ENCODE measurements around the gene FKBP10.

Gene FKBP10

DNA sequence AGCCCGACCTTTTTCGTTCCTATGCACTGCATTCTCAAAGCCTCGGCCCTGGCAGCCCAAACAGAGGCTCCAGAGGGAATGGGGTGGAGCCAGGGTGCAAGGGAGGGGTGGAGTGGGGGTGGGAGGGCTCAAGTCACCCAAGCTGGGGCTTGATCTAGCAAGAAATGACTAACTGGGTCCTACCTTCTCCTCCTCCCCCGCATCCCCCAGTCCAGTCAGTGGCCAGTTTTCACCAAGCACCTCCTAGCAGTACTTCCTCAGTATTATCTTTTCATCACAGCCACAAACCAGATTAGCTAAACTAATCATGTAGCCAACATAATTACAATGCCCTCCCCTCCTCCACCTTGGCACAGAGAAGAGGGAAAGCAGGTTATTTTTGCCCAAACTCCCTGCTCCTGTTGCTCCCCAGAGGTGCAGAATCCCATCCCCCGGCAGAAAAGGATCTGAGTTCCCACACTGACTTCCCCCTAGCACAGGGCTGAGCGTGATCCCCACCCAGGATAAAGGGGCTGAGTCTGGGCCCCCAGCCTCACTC lies 28.5 kb upstream of the FKBP10 start:
- no peak for DNase-seq

DNA sequence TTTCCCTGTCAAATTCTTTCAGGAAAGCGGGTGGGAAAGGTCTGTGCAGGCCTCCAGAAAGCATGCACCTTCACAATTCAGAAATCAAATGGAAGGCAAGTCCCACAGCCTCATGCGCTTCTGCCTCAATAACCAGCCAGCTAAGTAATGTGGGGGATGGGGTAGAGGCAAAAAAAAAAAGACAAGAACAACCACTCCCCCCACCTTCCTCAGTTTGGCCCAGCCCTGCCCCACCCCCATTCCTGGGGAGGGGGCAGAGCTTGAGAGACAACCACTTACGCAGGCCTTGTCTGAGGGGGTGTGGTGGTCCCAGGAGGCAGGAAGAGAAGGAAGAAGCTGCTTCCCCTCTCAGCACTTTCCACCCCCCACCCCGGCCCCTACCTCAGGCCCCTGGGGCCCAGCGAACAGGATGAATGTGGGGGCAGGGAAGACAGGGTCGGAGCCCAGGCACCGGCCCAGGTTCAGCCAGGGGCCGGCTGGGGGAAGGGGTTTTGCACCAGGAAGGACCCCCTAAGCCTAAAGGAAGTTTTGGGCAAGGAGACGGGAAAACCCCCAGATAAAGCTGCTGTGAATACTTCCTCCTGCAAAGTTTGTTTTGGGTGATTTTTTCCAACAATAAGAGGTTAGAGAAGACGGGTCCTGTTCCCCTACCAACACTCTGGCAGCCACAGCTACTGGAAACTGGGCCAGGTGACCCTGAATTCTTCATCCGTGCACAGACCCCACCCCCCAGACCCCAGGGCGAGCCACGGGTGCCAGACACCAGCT lies 27.5 kb upstream of the FKBP10 start:
- DNase-seq: no peak

DNA sequence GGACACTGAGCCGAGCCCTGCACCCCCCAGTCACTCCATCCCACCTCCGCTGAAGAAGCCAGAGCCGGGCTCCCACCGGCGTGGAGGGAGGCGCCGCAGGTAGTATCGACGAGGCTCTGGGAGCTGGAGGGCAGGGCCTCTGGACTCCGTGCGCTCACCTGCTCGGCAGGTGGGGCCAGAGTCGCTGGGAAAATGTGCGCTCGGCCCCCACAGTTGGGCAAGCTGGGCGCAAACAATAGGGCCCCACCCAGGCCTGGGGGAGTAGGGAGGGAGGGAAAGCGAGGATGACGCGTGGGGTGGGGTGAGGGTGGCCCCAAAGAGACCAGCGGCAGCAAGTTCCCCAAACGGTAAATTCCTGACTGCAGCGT lies 27.0 kb upstream of the FKBP10 start:
- DNase-seq: no peak

DNA sequence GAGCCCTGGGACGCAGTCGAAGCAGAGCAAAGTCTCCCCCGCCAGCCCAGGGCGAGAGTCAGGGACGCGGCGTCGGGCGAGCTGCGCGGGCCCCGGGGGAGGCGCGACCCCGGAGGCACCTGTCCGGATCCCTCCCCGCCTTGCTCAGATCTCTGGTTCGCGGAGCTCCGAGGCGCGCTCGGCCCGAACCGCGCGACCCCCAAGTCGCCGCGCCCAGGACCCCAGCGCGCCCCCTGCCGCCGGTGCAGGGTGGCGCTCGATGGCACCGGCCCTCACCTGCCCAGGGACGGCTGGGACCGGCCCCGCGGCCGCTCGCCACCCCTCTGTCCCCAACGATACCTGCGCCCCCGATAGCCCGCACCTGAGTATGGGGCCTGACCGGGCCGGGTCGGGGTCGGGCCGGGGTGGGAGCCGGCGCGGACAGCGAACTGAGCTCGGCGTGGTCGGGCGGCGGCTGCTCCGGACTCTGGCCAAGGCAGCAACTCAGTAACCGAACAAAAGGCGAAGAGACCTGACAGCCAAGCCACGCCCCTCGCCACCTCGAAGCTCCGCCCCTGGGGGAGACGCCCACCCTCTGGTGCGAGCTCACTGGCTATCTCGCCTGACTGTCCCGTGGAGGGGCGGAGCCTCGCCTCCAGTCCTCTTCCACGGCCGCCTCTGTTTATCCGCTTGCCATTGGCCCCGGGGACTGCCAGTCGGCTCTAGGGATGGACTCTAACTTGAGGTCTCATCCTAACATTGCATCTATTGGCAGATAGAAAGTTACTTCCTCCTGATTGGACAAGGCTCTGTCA lies 26.4 kb upstream of the FKBP10 start, which contains the start of gene JUP:
JUP (minus strand) TSS at position 485 of the 794 bp plus-strand sequence. CDS start 14,857 bp downstream, outside the sequence.
- peak; percentile 94 for DNase-seq

DNA sequence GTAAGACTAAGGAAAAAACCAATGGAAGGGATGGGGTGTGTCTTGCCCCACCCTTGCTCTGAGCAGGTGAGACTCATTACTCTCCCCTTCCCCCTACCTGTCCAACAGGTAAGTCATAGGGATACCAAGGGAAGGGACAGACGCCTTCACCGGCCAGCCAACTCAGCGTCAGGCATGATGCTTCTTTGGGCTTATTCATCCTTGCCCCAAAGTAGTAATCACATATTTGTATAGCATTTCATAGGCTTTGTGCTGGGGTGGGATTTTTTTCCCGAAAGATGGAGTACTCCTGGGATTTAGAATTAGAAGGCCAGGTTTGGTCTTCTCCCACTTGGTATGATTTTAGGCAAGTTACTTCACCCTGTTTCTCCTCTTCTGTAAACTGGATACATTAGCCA lies 25.8 kb upstream of the FKBP10 start:
- no peak for DNase-seq

DNA sequence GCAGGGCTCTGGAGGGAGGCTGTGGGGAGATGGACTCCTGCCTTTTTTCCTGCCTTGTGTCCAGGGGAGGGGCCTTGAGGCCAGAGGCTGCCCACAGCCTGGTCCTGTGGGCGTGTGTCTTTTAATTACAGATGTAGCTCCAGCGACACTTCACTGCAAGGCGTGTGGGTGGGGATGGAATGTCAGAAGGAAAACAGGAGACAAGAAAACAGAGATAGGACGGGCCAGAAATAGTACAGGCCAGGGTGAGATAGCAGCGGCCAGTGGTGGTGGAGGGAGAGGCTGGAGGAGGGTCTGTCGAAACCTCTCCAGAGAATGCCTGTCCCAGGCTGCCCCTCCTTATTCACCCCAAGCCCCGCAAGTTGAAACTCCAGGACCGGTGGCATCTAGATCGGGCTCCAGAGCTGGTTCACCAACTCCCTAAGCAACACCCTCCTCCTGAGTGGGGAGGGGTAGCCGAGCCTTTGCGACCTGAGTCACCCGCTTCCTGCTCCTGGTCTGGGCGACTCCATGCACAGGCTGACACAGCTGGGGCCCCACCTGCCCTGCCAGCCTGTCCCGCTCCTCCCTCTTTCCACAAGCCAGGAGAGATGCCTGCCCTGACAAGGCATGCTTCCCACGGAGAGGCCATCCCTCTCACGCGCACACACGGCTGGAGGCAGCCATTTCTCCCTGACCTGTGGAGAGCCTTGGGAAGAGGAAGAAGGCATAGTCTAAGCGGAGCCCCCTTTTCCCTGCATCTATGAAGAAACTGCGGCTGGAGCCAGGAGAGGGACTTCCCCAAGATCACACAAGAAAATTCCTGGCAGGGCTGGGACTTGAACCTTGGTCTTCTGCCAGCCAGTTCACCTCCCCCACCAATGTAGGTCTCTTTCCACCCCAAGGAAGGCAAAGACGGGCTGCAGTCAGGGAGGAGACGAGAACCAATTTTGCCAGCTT lies 19.7 kb upstream of the FKBP10 start:
- DNase-seq: no peak

DNA sequence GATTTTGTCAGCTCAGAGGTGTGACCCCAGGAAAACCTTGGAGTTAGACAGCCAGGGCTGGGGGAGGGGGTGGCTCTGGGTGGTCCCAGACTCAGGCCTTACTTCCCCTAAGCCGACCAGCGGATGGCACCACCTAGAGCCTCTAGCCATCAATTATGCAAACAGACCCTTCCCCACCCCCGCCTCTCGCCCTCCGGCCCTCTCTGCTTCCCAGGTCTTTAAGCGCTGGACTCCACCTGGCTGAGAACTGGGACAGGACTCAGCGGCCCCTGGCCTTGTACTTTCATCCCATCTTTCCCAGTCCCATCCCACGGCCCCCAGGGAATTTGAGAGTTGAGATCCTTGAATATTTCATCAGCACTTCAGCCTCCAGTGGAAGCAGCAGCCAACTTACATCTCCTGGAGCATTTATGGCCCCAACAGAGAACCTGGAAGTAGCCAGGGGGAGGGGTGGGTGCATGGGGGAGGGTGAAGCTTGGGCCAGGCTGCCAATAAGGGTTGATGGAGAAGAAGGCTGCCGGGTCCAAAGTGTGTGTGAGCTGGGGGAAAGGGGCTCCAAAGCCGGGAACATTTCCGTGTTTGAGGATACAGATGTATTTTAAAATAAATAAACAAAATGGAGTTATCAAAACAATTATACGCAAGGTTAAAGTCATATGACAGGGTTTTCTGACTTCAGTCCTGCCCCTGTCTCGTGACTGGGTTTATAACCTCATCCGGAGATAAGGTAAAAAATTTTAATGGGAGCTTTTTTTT lies 18.8 kb upstream of the FKBP10 start:
- no peak for DNase-seq

DNA sequence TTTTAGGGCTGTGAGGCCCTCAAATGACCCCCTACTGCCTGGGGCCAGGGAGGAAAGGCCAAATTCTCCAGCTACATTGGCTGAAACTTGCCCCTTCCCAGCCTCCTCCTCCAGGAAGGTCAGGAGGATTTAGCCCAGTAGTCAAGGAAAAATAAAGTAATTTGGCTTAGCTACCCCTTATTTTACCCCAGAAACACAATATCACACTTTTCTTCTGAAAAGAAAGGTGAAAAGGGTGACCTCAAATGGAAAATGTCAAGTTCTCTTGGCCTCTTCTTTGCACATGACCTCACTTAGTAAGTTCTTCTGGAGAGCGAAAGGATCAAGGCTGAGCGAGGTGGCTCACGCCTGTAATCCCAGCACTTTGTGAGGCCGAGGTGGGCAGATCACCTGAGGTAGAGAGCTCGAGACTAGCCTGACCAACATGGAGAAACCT lies 18.2 kb upstream of the FKBP10 start:
- DNase-seq: no peak

DNA sequence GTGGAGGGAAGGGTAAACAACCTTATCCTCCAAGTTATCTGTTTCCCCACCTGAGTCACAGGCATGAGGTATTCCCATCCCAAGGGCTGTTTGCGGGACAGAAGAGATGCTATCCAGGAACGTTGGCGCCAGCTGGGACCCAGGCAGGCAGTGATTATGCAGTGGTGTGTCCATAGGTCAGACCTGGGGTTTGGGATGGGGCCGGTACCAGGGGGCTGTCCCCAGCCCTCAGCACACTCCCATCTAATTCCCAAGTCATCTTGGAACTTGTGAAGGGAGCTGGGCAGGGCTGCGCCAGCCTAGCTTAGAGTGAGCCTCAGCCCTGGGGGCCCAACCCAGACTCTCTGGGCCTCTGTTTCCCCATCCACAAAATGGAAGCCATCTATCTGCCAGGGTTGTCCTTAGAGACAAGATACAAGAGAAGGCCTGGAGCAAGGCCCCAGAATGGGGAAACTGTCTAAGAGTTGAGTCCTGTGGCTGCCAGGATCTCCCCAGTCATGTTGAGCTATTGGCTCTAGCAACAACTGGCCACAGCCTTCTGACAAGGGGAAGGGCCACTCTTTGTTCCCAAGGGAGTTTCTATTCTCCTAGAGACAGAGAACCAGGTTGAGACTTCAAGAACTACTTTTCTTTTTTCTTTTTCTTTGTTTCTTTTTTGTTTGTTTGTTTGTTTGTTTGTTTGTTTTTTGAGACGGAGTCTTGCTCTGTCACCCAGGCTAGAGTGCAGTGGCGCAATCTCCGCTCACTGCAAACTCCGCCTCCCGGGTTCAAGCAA lies 16.5 kb upstream of the FKBP10 start:
- DNase-seq: no peak

DNA sequence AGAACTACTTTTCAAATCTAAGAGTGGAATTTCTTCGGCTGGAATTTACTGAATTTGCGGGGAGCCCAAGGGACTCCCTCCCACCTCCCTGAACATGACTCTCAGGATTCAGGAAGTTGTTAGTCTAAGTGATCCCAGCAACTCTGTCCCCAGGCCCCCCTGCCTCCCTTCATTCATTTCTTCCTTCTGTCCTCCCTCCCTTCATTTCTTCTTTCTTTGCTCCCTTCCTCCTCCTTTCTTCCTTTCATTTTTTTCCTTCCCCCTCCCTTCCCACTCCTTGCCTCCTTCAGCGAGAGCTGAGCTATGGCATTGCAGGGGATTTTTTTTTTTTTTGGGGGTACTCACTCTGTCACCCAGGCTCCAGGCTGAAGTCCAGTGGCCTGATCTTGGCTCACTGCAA lies 15.4 kb upstream of the FKBP10 start:
- no peak for DNase-seq

DNA sequence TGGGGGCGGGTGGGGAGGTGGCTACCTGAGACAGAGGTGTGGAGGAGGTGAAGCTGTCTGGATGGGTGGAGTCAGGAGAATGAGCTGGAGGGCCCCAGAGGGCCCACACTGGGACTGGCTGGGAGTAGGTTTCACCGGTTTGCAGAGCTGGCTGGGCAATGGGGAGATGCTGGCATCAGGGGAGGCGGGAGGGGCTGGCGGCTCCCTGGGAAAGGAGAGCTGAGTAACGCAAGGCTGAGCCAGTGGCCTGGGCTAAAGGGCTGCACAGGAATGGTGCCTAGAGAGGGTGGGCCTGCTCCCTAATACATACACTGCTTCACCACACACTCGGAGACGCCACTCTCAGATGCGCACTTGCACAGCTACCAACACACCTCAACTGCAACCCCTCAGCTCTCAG lies 13.4 kb upstream of the FKBP10 start:
- no peak for DNase-seq

DNA sequence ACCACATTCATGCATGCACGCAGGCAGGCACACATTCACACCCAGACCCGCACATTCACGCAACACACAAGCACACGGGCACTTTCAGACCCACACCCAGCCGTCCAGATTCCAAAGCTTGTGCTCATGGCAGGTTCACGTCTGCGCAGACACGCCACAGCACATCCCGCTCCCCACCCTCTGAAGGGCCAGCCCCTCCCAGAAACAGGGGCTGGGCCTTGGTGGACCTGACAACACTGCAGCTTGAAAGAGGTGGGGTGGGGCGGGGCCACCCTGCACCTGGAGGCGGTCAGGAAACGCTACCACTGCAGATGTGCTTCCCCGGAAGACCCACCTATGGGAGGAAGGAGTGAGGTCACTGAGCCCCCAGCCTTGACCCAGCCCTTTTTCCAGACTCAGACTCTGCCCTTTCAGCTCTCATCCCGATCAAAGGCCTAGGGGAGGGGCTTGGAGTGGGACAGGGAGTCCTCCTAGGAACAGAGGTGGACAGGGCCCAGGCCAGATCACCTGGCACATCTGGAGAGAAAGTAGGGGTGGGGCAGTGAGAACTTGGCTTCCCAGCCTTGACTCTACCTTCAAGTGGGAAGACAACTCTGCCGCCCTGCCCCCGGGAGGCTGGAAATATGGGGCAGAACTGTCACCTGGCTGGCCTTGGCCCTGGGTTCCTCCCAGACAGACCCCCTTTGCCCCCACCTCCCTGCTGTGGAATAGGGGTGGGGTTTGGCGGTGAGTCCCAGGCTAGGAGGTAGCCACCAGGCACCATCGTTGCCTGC lies 12.0 kb upstream of the FKBP10 start:
- no peak for DNase-seq

DNA sequence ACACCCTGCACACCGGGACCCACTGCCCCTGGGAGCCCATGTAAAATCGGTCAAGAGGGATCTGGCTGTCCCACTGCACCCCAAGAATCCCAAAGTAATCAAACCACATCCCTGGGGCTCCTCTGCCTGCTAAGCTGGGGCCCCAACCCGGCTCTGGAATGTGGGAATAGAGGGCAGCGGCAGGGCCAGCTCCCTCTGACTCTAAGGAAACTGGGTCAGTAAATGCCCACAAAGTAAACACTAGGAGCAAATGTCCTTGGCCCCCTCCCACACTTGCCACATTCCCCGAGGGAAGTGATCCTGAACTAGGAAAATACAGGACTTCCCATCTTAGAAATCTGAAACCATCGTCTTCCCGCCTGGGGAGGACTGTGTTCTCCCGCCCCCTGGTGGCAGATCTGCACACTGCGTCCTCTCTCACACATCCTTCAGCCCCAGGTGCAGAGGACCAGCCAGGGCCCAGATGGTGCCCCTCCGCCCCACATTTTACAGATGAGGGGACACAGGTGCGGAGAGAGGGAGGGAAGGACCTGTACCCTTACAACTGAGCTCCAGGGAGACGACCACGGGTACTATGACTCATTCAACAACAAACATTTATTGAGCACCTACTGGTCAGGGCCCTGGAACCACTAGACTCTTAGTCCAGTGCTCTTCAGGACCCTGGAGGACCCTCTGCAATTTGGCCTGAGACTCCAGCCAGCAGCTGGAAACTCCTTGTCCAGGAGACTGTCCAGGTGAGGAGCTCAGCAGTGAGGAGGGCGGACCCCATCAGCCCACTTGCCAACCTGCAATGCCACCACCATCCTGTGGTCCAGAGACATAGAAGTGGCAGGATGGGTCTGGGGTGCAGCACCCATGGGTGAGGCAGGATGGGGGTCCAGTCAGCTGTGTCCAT lies 11.2 kb upstream of the FKBP10 start:
- DNase-seq: peak; percentile 82

DNA sequence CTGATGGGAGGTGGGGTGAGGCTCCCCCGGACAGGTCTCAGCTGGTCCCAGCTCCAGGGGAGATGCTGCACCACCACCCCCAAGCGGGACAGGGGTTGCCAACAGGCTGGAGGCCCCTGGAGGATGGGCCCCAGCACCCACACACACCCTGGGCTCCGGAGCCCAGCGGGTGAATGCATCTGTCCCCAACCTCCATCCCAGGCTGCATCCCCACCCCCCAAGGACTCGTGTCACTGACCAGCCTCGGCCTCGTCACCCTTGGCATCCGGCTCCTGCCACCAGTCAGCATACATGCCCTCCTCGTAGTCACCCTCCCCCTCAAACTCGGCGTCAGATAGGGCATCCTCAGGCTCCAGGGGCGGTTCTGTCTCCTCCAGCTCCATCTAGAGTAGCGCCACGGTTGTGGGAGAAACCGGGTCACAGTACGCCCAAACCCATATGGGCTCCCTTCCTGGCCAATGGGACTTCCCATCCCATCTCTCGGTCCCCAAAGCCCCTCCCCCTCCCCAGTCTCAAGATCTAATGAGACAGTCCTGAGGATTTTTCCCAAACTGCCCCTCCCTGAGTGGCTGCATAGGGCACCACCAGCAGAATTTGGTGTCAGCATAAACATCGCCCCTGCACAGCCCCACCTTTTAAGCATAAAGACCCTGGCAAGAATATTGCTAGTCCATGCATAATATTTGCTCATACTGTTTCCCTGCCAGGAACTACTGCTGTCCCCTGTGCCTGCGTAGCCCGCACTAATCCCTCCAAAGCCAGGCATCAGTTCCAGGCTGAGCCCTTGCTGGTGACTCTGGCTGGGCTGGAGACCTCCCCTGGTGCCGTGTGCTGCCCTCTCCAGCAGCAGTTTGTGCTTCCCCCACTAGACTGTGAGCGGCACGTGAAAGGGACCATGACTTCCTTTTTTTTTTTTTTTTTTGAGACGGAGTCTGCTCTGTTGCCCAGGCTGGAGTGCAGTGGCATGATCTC lies 9.5 kb upstream of the FKBP10 start:
- no peak for DNase-seq

DNA sequence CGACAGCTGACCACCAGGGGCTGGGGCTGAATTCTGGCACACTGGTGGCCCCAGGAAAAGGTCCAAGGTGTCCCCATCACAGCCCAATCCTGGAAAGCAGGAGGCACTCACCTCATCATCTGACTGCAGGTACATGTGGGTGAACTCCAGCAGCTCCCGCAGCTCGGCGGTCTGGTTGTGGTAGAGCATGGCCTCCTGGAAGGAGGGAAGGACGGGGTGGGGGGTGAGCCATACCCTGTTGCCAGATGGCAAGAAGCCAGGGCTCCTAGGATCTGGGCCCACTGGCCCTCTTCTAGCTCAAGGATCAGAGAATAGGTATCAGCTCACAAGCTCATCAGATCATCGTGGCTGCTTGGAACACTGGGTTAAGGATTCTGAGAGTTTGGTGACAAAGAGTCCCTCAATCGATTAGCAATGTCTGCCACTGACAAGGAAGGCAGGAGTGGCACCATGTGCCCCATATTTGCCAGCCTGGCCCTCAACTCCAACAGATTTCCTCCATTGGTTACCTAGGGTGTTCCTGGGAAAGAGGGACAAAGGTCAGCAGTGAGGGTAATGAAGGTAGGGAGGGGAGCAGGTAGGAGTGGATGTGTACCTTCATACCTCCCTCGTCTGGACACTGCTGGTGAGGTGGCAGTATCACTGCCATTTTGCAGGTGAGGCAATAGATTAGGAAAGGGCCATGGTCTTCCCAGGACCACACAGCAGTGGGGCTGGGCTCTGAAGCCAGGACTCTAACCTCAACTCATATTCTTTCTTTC lies 5.9 kb upstream of the FKBP10 start:
- no peak for DNase-seq

DNA sequence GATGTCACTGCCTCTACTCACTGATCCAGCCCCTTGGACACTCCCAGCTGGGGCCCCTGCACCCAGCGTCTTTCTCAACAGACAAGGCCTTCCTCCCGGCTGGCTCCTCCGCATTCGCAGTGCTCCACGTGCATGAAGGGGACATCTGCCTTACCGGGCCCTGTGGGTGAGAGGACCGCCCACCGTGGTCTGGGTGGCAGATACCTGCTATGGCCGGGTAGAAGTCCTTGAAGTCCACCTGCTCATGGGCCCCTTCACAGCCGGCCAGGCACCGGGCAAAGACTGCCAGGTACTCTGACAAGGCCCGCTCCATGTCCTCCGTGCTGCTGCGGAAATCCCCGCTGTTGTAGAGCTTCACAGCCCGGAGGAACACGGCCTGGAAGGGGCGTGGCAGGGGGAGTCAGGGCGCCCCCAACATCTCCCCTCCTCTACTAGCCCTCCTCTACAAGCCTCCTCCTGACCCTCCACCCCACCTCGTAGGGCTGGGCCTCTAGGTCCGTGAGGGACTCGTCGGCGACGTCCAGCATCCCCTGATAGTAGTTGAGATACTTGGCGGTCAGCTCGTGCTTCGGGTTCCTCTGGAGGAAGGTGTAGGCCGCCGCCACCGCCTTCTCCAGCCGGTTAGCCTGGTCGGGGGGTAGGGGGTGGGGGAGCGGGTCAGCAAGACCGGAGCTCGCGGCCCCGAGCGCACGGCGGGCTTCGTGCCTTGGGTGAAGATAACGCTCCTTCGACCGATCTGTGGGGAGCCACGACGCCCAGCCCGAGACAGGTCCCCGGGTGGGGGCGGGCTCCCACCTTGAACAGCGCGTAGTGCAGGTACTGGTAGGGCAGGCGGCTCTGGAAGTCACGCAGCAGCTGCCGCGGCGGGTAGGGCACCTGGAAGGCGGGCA lies 1.9 kb upstream of the FKBP10 start:
- DNase-seq: no peak
